PFSK-1 (cell line): Measurements from ENCODE around the gene MMEL1.

ENCODE experiments used
- POLR2AphosphoS5 ChIP-seq: IDR thresholded peaks from 2 replicates; pipeline ENCODE4 v1.6.1; 2012; ENCODE audit warnings: low read depth, mild to moderate bottlenecking, control low read depth, low read length, moderate library complexity
- SIN3A ChIP-seq: IDR thresholded peaks from 2 replicates; pipeline ENCODE4 v1.6.1; 2012; ENCODE audit warnings: mild to moderate bottlenecking, low read length, moderate library complexity, borderline replicate concordance; ENCODE audit not compliant: insufficient read depth
- TF ChIP-seq, protein P1 (sequence below), 2 experiments: IDR thresholded peaks; 2 replicates each; pipeline versions ENCODE4 v1.6.1 to v1.8.0; 2011 to 2012; ENCODE audit warnings: low read depth in 2 of 2, low read length in 2 of 2, control low read depth in 1 of 2, inconsistent platforms in 1 of 2, mild to moderate bottlenecking in 1 of 2, moderate library complexity in 1 of 2; ENCODE audit not compliant: insufficient read depth in 1 of 2

DNA sequence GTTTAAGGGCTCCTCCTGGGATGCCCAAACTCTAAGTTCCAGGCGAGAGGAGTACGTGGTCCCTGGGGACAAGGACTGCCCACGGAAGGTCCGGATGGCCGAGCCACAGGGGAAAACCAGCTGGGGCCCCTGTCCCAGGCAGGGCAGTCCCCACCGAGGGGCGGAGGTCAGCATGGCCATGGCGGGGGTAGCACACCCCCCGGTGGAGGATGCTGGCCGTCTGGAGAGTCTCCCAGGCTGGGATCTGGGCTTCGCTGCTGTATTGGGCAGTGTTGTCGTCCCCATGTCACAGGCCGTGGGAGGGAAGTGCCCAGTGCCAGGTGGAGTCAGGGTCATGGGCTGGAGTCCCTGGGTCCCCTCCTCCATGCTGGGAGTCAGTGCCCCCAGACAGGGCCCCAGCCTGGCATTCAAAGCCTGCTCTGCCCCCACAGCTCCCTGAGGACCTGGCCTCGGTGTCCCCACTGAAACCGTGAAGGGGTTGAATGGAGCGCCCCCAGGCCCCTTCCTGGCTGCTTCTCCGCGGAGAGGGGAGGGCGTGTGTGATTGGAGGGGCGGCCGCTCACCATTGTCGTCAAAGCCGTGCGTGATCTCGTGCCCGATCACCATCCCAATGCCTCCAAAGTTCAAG, 39.5 kb downstream of the MMEL1 start:
- TF ChIP-seq, protein P1, sequence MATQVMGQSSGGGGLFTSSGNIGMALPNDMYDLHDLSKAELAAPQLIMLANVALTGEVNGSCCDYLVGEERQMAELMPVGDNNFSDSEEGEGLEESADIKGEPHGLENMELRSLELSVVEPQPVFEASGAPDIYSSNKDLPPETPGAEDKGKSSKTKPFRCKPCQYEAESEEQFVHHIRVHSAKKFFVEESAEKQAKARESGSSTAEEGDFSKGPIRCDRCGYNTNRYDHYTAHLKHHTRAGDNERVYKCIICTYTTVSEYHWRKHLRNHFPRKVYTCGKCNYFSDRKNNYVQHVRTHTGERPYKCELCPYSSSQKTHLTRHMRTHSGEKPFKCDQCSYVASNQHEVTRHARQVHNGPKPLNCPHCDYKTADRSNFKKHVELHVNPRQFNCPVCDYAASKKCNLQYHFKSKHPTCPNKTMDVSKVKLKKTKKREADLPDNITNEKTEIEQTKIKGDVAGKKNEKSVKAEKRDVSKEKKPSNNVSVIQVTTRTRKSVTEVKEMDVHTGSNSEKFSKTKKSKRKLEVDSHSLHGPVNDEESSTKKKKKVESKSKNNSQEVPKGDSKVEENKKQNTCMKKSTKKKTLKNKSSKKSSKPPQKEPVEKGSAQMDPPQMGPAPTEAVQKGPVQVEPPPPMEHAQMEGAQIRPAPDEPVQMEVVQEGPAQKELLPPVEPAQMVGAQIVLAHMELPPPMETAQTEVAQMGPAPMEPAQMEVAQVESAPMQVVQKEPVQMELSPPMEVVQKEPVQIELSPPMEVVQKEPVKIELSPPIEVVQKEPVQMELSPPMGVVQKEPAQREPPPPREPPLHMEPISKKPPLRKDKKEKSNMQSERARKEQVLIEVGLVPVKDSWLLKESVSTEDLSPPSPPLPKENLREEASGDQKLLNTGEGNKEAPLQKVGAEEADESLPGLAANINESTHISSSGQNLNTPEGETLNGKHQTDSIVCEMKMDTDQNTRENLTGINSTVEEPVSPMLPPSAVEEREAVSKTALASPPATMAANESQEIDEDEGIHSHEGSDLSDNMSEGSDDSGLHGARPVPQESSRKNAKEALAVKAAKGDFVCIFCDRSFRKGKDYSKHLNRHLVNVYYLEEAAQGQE (IDR thresholded peaks at IDR 0.05; ENCODE audit: insufficient read depth in 1 of 2, low read depth in 2 of 2, low read length in 2 of 2): no peak
- no peak for TF ChIP-seq SIN3A
- TF ChIP-seq POLR2AphosphoS5: no peak
